ENCODE results near the gene KCNJ4.

The KCNJ4 gene

GRCh38 chr22:38427940-38428339 is 27.1 kb downstream of the KCNJ4 start:
- ATAC-seq (ENCODE audit: insufficient read depth, low read depth), result no peak
- H3K36me3 ChIP-seq (ENCODE audit: insufficient read depth, low read length), result no peaks in the 10 kb centered on the region
- H3K9me3 ChIP-seq (ENCODE audit: insufficient read depth, low read length, severe bottlenecking), result no peaks in the 10 kb centered on the region
- no peaks in the 10 kb centered on the region for H4K20me1 ChIP-seq (ENCODE audit: insufficient read depth, low read length)
- H3K9ac ChIP-seq (ENCODE audit: low read depth, low read length), result no peak overlapping the region
- no peak for TF ChIP-seq EZH2 (IDR thresholded peaks at IDR 0.05; ENCODE audit: borderline replicate concordance, low read depth, low read length, severe bottlenecking)
- TF ChIP-seq, protein P1, sequence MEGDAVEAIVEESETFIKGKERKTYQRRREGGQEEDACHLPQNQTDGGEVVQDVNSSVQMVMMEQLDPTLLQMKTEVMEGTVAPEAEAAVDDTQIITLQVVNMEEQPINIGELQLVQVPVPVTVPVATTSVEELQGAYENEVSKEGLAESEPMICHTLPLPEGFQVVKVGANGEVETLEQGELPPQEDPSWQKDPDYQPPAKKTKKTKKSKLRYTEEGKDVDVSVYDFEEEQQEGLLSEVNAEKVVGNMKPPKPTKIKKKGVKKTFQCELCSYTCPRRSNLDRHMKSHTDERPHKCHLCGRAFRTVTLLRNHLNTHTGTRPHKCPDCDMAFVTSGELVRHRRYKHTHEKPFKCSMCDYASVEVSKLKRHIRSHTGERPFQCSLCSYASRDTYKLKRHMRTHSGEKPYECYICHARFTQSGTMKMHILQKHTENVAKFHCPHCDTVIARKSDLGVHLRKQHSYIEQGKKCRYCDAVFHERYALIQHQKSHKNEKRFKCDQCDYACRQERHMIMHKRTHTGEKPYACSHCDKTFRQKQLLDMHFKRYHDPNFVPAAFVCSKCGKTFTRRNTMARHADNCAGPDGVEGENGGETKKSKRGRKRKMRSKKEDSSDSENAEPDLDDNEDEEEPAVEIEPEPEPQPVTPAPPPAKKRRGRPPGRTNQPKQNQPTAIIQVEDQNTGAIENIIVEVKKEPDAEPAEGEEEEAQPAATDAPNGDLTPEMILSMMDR (IDR thresholded peaks at IDR 0.05; ENCODE audit: borderline replicate concordance, extremely low read depth, low read length, poor library complexity, severe bottlenecking), result no peak
- no peaks in the 10 kb centered on the region for H3K79me2 ChIP-seq (ENCODE audit: insufficient read depth, low read length)
- H3K4me1 ChIP-seq (ENCODE audit: insufficient read depth, low read length), result no peaks in the 10 kb centered on the region
- H3K4me3 ChIP-seq (ENCODE audit: low read depth in 1 of 2, low read length in 2 of 2), result no peak overlapping the region
- H2AFZ ChIP-seq (ENCODE audit: low read depth, low read length), result no peak overlapping the region
- no peak overlapping the region for H3K4me2 ChIP-seq (ENCODE audit: insufficient read depth, low read length)
- H3K27me3 ChIP-seq (ENCODE audit: insufficient read depth, low read length, poor library complexity), result no peaks in the 10 kb centered on the region
- H3K27ac ChIP-seq (ENCODE audit: low read length), result no peak overlapping the region
- no peak for DNase-seq

- Histone ChIP-seq H3K9me3 (ENCODE audit: insufficient read depth, low read length, severe bottlenecking) (no peaks in the 10 kb centered on the region), H3K4me2 (ENCODE audit: insufficient read depth, low read length) (no peak overlapping the region), H3K79me2 (ENCODE audit: insufficient read depth, low read length) (no peaks in the 10 kb centered on the region), H3K27ac (ENCODE audit: low read length) (no peak overlapping the region), H3K4me1 (ENCODE audit: insufficient read depth, low read length) (no peaks in the 10 kb centered on the region), H4K20me1 (ENCODE audit: insufficient read depth, low read length) (no peaks in the 10 kb centered on the region), H2AFZ (ENCODE audit: low read depth, low read length) (no peak overlapping the region), H3K9ac (ENCODE audit: low read depth, low read length) (no peak overlapping the region), H3K36me3 (ENCODE audit: insufficient read depth, low read length) (no peaks in the 10 kb centered on the region), H3K4me3 (ENCODE audit: low read depth in 1 of 2, low read length in 2 of 2) (no peak overlapping the region), H3K27me3 (ENCODE audit: insufficient read depth, low read length, poor library complexity) (no peaks in the 10 kb centered on the region)
- DNase-seq (no peak), ATAC-seq (ENCODE audit: insufficient read depth, low read depth) (no peak)
- no peak for TF ChIP-seq EZH2 (IDR thresholded peaks at IDR 0.05; ENCODE audit: borderline replicate concordance, low read depth, low read length, severe bottlenecking)
- TF ChIP-seq, protein P1 (IDR thresholded peaks at IDR 0.05; ENCODE audit: borderline replicate concordance, extremely low read depth, low read length, poor library complexity, severe bottlenecking), result no peak
Observed at GRCh38 chr22:38427465-38427864, 27.5 kb downstream of the KCNJ4 start.

DNA sequence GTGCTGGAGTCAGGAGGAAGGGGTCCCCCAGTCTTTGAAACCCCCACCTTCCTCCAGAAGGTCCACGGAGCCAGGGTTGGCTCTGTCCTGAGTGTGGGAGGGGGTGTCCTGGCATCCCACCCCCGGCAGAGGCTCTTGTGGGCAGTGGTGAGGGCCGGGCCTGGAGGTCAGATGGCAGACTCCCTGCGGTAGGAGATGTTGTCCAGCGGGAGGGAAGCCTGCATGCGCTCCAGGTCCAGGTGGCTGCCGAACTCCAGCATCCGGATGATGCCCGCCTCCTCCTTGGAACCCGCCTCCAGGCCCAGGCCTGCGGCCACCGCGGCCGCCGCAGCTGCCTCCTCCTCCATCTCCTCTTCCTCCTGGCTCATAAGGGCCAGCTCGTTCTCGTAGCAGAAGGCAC is 28.4 kb downstream of the KCNJ4 start:
- Histone ChIP-seq H3K4me1 (ENCODE audit: insufficient read depth, low read length) (no peaks in the 10 kb centered on the region), H3K36me3 (ENCODE audit: insufficient read depth, low read length) (no peaks in the 10 kb centered on the region), H3K9me3 (ENCODE audit: insufficient read depth, low read length, severe bottlenecking) (no peaks in the 10 kb centered on the region), H3K4me3 (ENCODE audit: low read depth in 1 of 2, low read length in 2 of 2) (no peak overlapping the region), H2AFZ (ENCODE audit: low read depth, low read length) (no peak overlapping the region), H3K79me2 (ENCODE audit: insufficient read depth, low read length) (no peaks in the 10 kb centered on the region), H3K27me3 (ENCODE audit: insufficient read depth, low read length, poor library complexity) (no peaks in the 10 kb centered on the region), H3K27ac (ENCODE audit: low read length) (no peak overlapping the region), H3K4me2 (ENCODE audit: insufficient read depth, low read length) (no peak overlapping the region), H4K20me1 (ENCODE audit: insufficient read depth, low read length) (no peaks in the 10 kb centered on the region), H3K9ac (ENCODE audit: low read depth, low read length) (no peak overlapping the region)
- TF ChIP-seq EZH2 (IDR thresholded peaks at IDR 0.05; ENCODE audit: borderline replicate concordance, low read depth, low read length, severe bottlenecking), result no peak
- TF ChIP-seq, protein P1 (IDR thresholded peaks at IDR 0.05; ENCODE audit: borderline replicate concordance, extremely low read depth, low read length, poor library complexity, severe bottlenecking), result no peak
- no peak for ATAC-seq (ENCODE audit: insufficient read depth, low read depth)
- no peak for DNase-seq

DNA sequence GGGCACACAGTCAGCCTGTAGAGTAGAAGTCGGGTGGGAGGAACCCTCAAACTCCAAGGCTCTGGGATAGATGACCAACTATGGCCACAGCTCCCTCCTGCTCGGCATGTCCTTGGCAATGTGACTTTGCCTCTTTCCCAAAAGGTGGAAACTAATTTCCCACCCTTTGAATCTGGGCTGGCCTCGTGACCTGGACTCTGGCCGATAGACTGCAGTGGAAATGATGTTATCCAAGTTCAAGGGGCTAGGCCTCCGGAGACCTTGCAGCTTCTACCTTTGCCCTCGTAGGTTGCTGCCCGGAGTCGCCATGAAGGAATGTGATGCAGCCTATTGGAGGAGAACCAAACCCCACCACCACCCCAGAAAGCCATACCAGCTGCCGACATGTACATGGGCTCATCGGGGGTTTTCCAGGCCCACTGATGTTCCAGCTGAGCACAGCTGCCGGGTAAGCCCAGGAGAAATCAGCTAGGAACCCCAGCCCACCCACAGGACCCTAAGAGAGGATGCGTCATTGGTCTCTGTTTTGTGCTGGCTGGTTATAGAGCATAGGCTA is 30.4 kb downstream of the KCNJ4 start:
- Histone ChIP-seq H3K4me3 (ENCODE audit: low read depth in 1 of 2, low read length in 2 of 2) (no peak overlapping the region), H3K4me2 (ENCODE audit: insufficient read depth, low read length) (no peak overlapping the region), H3K4me1 (ENCODE audit: insufficient read depth, low read length) (no peaks in the 10 kb centered on the region), H4K20me1 (ENCODE audit: insufficient read depth, low read length) (no peaks in the 10 kb centered on the region), H3K79me2 (ENCODE audit: insufficient read depth, low read length) (no peaks in the 10 kb centered on the region), H3K9me3 (ENCODE audit: insufficient read depth, low read length, severe bottlenecking) (no peaks in the 10 kb centered on the region), H3K27ac (ENCODE audit: low read length) (no peak overlapping the region), H2AFZ (ENCODE audit: low read depth, low read length) (no peak overlapping the region), H3K27me3 (ENCODE audit: insufficient read depth, low read length, poor library complexity) (no peaks in the 10 kb centered on the region), H3K9ac (ENCODE audit: low read depth, low read length) (no peak overlapping the region), H3K36me3 (ENCODE audit: insufficient read depth, low read length) (no peaks in the 10 kb centered on the region)
- TF ChIP-seq, protein P1 (IDR thresholded peaks at IDR 0.05; ENCODE audit: borderline replicate concordance, extremely low read depth, low read length, poor library complexity, severe bottlenecking), result no peak
- no peak for TF ChIP-seq EZH2 (IDR thresholded peaks at IDR 0.05; ENCODE audit: borderline replicate concordance, low read depth, low read length, severe bottlenecking)
- ATAC-seq (ENCODE audit: insufficient read depth, low read depth) (no peak), DNase-seq (no peak)
